HG02852 (cell line): Measurements from ENCODE around the gene DYNC2LI1.

ENCODE experiments used
- ATAC-seq: cut with Tn5 transposase; IDR thresholded peaks from one replicate; pipeline ENCODE4 v1.9.1; 2021; ENCODE audit warnings: mild to moderate bottlenecking, moderate library complexity; ENCODE audit not compliant: unreplicated experiment

Gene DYNC2LI1

DNA sequence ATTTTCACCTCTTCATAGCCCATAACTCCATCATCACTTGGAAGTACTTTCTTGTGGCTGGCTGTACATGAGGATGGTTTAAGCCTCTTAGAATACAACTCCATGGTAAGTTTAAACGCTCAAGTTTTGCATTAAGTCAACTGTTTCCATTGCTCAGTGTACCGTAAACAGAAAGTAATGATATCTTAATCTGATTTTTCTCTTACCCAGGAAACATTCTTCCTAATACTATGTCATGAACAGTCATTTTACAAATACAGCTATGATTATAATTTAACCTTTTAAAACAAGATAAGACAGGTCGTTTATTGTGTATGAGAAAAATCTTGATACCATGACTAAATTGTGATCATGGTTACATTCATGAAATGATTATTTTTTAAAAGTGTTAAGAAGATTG is 11.6 kb upstream of the DYNC2LI1 start:
- ATAC-seq = no peak

DNA sequence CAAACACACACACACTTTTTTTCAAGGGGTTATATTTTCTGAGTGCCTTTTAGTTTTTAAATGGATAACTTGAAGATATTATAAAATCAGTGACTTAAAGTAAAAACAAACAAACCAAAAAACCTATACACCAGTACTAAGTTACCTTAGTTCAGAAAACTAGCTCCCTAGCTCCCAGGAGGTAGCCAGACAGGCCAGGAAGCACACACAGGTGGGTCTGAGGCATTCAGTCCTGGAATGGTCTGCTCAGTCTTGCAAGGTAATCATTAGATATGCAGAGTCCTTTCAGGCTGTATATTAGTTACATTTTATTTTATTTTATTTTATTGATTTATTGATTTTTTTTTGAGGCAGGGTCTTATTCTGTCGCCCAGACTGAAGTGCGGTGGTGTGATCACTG is 10.7 kb upstream of the DYNC2LI1 start:
- no peak for ATAC-seq

- no peak for ATAC-seq
These were observed 9.6 kb upstream of the DYNC2LI1 start for GRCh38 chr2:43764086-43764705.

DNA sequence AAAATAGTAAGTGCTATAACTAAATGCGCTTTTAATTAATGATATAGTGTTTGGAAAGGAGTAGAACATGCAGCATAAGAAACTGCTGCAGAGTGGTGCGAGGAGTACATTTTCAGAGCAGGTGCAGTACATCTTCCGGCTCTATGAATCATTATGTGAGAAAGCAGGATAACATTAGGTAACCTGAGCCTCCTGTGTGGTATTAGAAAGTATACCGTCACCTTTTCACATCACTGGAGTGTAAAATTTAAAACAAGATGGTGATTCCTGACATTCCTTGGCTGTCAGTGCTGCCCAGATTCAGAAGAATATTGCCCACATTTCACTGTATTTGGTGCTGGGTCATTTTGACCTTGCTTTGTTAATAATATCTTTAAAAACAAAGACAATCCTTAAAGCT is 7.8 kb upstream of the DYNC2LI1 start:
- ATAC-seq = no peak

- no peak for ATAC-seq
These were observed 778 bp downstream of the DYNC2LI1 start for GRCh38 chr2:43774617-43775016.

GRCh38 chr2:43776324-43776723 is 2.5 kb downstream of the DYNC2LI1 start:
- no peak for ATAC-seq

DNA sequence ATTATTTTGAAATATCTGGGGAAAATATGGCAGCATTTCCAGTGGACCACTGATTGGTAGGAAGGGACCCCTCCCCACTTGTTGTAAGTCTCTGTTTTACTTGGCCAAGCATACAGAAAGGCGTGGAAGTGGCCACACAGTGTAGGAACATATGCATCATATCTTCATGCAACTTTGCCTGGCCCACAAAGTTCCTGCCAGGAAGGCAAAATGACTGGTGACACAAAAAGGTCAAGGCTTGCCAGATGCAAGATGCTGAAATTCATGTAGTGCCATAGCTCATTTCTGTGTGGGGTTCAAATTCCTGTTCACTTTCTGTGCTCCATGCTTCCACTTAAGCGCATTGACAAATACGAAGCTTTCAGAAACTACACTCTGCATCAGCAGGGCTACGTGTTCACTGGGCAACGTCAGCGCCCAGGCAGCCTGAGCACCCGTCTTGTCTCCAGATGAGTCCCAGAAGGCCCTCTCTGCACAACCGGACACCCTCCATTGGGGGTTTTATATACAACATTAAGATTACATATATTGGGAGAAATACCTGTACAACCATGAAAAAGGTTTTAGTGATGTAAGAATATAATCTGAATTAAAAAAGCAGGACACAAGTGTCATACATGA is 3.6 kb downstream of the DYNC2LI1 start:
- no peak for ATAC-seq

DNA sequence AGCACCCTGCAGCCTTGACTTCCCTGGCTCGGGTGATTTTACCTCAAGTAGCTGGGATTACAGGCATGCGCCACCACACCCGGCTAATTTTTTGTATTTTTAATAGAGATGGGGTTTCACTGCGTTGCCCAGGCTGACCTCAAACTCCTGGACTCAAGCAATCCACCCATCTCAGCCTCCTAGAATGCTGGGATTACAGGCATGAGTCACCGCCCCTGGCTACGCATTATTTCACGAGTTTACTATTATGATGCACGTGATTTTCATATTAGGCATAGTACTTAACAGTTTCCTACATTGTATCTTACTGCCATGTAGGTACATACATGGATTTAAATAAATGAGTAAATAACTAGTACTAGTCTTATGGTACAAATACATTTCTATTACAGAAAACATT is 4.4 kb downstream of the DYNC2LI1 start:
- ATAC-seq = no peak

GRCh38 chr2:43787895-43788294 is 14.1 kb downstream of the DYNC2LI1 start:
- ATAC-seq = no peak

- no peak for ATAC-seq
These were observed 14.8 kb downstream of the DYNC2LI1 start for GRCh38 chr2:43788646-43789045.

DNA sequence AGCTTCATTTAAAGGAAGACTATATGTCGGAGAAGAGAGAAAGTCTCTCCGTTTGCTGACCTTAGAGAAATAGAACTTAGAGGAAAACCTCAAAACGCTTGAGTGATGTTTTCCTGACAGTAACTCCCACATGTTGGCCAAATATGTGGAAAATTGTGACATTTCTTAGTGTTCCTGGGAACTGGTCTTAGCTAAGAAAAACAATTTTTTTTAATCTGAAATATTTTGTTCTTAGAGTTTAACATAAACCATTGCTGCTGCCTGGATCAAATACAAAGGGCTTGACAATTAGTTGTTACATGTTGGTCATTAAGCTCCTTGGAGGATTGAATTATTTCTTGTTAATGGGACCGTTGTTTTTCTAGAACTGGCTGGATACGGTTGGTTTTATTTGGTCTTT is 16.3 kb downstream of the DYNC2LI1 start:
- ATAC-seq = no peak

GRCh38 chr2:43791035-43791765 is 17.4 kb downstream of the DYNC2LI1 start:
- no peak for ATAC-seq

- no peak for ATAC-seq
These were observed 18.8 kb downstream of the DYNC2LI1 start for GRCh38 chr2:43792653-43793052.

DNA sequence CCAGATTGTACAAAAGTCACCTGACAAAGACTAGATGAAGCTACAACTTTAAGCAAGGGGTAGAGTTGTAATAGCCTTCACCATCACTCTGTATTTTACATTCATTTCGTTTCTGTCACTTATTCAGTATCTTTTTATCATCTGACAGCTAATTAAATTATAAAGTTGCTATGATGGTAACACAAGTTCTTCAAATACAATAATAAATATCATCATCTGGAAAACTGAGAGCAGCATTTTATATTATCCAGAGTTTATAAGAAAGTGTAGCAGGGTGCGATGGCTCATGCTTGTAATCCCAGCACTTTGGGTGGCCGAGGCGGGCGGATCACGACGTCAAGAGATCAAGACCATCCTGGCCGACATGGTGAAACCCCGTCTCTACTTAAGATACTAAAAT is 21.1 kb downstream of the DYNC2LI1 start:
- ATAC-seq = no peak

- no peak for ATAC-seq
These were observed 22.4 kb downstream of the DYNC2LI1 start for GRCh38 chr2:43796206-43796605.

GRCh38 chr2:43798300-43798699 is 24.5 kb downstream of the DYNC2LI1 start:
- ATAC-seq = no peak

DNA sequence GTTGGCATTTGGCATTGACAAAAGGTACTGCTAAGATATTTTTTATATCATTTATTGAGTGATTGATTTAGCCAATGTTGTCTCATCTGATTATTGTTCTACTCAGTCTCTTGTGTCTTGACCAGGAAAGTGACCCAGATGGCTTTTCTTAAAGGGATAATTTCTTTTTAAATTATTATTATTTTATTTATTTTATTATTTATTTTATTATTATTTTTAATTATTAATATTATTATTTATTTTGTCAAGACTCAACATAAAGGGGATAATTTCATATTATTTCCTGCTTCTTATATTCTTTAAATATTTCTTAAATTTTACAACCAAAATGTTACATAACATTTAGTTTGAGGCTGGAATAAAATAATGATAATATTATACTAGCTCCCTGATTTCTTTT is 27.1 kb downstream of the DYNC2LI1 start:
- no peak for ATAC-seq

GRCh38 chr2:43802135-43802534 is 28.3 kb downstream of the DYNC2LI1 start:
- no peak for ATAC-seq

GRCh38 chr2:43803113-43803512 is 29.3 kb downstream of the DYNC2LI1 start:
- ATAC-seq = no peak

- no peak for ATAC-seq
These were observed 32.8 kb downstream of the DYNC2LI1 start for GRCh38 chr2:43806719-43807031.

DNA sequence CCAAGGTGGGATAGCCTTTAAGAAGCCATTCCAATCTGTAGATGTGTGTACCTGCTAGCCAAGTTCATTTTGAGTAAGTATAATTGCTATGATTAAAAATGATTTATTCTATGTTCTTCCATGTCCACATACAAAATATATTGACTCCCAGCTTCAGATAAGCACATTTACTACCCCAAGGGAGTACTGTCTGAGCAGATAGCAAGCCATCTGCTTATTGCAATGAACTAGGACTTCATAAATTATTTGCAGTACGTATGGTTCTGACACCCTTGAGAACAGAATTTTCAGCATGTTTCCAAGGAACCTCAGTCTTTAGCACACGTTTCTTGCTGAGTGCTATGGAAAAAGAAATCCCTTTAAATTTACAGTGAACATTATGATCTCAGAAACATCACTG is 36.6 kb downstream of the DYNC2LI1 start:
- no peak for ATAC-seq

DNA sequence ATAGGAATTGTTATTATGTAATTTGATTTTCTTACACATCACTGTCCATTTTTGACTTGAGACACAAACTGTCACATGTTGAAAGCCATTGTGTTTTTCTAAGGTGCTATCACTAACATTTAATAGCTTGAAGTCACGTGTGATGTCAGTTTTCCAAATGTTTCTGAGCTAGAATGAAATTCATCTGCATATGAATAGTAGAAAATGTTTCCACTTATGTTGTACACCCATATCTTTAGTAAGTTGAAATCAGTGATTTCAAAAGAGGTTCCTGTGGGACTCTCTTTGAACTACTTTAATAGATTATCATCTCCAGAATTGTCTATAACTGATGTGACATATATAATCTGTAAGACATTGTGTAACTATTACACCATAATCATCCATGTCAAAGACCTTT is 37.0 kb downstream of the DYNC2LI1 start:
- no peak for ATAC-seq

DNA sequence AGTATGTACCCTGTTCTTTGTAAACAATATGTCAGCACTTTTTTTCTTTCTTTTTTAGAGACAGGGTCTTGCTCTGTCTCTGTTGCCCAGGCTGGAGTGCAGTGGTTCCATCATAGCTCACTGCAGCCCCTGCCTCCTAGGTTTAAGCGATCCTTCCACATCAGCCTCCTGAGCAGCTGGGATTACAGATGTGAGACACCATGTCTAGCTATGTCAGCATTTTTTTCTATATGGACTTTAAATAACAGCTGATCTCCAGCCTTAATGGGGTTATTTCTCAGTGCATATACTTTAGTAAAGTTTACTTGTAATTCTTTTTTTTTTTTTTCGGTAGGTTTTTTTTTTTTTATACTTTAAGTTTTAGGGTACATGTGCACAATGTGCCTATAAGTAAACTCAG is 38.2 kb downstream of the DYNC2LI1 start:
- ATAC-seq = no peak
